Measurements from ENCODE around the gene PALM2AKAP2.
"Not testable (repeated sequence)": the region's sequence is repeated elsewhere in the genome, so short reads cannot be mapped to it uniquely, and the experiment has no call there.

PALM2AKAP2 gene

DNA sequence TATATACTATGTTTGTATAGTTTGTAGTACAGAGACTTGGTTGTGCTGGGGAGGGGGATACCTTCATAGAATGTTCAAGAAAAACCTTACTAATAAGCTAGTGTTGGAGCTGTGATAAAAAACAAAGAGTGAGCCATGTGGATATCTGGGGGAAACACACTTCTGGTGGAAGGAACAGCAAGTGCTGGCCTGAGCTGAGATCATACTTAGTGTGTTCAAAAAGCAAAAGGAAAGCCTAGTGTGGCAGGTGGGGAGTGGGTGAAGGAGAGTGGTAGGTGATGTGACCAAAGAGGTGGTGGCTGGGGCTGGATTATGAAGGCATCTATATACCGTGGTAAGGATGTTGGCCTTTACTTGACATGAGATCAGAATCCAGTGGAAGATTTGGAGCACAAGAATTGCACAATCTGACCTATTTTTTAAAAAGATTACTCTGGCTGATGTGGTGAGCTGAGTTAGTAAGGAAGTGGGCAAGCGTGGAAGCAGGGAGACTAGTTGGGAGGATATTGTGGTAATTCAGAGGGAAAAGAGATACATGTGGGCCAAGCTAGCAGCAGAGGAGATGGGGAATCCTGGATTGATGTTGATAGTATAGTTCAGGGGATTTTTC lies 26.6 kb downstream of the PALM2AKAP2 start:
- peak; percentile 54 for DNase-seq

DNA sequence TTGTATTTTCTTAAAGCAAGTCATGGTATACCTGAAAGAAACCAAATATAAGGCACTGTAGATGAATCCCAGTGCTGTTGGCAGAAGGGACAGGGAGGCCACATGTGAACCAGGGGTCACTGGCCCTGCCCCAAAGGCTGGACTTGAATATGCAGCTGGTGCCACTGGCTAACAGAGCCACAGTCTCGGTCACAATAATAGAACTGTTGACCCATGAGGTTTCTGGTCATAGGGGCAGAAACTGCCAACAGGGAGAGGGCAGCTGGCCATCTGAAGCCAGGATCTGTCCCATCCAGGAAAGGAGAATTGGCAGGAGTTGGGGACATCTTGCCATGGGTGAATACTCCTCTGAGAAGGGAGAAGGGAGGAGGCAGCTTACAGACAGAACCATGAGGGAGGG lies 31.9 kb downstream of the PALM2AKAP2 start:
- no peak for DNase-seq

DNA sequence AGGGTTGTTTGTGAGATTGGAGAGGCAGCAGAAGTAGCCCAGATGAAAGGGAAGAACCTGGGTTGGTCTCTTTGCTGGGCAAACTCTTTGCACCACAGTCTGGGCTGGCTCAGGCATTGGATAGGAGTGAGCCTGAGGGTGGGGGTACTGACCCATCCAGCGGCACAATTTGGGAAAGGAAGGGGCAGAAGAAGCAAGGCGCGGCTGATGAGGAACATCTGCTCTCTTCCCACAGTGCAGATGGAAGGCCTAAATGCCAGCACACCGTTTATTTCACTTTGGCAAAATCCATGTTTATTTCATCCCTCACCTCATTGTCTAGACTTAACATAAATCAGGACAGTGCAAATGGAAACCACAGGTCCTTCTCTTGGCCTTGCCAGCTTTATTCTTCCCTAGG lies 32.3 kb downstream of the PALM2AKAP2 start:
- DNase-seq: no peak

DNA sequence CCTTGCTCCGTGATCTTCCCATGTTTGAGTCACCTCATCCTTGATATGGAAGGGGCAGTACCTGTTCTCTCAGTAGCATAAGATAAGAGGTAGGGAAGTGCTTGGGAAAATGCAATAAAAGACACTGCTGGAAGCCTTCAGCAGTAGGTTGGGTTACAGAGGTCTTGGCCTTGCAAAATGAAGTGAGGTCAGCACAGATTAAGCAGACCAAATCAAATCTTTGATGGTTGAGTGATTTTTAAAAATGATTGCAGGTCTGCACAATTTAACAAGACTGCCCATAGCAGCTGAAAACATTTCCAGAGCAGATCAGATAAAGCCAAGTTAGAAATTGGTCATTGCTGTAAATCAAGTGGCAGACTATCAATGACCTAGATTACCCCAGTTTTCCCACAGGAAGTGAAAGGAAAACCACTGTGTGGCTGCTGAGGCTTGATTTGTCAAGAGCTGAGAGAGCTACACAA lies 32.9 kb downstream of the PALM2AKAP2 start:
- no peak for DNase-seq

- DNase-seq: no peak
Observed at GRCh38 chr9:109813303-109813702, 33.3 kb downstream of the PALM2AKAP2 start.

DNA sequence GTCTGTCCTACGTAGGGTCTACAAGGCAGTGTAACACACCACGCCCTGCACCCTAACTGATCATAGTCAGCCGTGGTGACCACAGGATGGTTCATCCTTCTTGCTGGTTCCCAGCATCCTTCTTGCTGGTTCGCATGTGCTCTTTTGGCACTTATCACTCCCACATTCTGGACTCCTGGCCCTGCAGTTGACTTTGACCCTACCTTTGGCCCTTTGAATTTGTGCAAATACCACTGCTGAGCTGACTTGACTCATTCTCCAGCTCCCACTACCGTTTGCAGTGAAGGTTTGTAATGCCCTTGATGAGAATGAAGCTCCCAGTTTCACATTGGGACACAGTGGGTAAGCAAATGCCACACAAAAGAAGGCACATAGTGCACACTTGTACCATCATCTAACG lies 33.8 kb downstream of the PALM2AKAP2 start:
- DNase-seq: no peak

DNA sequence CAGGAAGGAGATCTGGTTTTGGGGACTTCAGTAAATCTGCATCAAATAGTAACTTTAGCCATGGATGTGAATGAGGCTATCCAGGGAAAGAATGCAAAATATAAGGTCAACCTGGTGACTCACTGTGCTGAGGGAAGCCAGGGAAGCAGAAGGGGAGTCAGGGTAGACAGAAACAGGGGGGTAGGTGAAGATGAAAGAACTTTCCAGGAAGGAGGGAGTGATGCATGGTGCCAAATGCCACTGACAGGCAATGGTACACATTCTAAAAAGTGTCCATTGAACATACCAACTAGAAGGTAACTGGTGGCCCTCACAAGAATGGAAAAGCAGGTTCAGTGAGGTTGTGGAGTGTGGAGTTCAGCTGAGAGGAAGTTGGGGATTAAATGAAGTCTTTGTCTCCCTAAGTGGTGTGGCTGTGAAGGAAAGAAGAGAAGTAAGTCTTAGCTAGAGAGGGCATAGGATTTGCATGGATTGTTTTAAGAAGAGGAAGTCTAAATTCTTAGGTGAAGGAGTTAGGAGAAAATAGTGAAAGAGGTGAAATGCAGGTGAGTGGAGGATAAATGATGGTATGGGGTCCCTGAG lies 35.5 kb downstream of the PALM2AKAP2 start:
- peak; percentile 51 for DNase-seq

- DNase-seq: peak; percentile 98
Observed at GRCh38 chr9:109816490-109816889, 36.5 kb downstream of the PALM2AKAP2 start.

GRCh38 chr9:109817146-109817845 lies 37.3 kb downstream of the PALM2AKAP2 start:
- DNase-seq: peak; percentile 75

DNA sequence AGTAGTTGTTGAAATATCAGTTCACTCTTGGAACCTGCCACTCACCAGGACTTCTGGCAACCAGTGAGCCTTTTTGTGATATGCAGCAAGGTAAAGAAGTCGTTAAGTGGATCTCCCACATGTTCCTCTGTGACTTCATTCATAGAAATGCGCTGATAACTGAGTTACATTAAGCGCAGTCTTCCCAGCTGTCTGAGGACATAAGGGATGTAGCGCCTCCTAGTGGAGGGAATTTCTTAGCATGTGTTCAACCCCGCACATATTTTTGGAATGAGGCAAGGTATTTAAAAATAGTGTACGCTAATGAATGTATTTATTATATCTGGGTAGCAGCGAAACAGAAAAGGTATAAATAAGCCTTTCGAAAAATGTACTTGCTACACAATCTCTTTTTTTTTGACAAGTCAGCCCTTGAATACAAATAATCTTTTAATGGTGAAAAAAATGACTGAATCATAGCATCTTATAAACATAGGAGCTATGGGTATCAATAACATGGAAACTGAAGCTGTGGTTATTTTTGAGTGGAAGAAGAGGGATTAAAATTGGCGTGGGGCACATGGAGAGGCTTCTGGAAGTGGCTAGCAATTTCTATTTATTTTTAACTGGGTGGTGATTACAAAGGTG lies 38.0 kb downstream of the PALM2AKAP2 start:
- DNase-seq: peak; percentile 97

GRCh38 chr9:109821711-109822110 lies 41.7 kb downstream of the PALM2AKAP2 start:
- DNase-seq: peak; percentile 84

DNA sequence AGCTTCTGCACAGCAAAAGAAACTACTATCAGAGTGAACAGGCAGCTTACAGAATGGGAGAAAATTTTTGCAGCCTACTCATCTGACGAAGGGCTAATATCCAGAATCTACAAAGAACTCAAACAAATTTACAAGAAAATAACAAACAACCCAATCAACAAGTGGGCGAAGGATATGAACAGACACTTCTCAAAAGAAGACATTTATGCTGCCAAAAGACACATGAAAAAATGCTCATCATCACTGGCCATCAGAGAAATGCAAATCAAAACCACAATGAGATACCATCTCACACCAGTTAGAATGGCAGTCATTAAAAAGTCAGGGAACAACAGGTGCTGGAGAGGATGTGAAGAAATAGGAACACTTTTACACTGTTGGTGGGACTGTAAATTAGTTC lies 45.4 kb downstream of the PALM2AKAP2 start:
- DNase-seq: not testable (repeated sequence)

DNA sequence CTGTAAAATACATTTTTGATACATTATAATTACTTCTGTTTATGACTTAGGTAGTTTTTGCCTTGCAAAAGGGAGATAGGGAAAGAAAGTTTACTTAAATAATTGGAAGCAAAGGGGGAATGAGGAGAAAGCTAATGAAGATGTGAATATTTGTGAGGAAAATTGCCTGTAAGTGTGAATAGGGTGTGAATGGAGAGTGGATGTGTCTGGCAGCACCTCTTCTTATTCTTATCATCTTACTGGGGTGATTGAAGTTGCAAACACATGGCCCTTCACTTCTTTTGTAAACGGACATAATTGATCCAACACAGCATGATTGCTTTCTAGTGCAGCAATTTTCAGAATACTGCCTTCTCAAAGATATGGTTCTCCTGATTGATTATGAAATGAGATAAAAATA lies 46.6 kb downstream of the PALM2AKAP2 start:
- no peak for DNase-seq

- DNase-seq: no peak
Observed at GRCh38 chr9:109828254-109828653, 48.3 kb downstream of the PALM2AKAP2 start.

Measured in fibroblast of skin of scalp (primary cell).